Measurements from ENCODE around the gene ZP1. TPM values are rescaled to one million over a fixed set of nuclear protein-coding genes. Genes with fewer than 3 reads are reported as not detected.

Gene ZP1
- total and polyA plus RNA-seq, 10 of the 15 experiments (the other 5 are each of a cell fraction or from before 2014, with no cell fraction given), result not detected

DNA sequence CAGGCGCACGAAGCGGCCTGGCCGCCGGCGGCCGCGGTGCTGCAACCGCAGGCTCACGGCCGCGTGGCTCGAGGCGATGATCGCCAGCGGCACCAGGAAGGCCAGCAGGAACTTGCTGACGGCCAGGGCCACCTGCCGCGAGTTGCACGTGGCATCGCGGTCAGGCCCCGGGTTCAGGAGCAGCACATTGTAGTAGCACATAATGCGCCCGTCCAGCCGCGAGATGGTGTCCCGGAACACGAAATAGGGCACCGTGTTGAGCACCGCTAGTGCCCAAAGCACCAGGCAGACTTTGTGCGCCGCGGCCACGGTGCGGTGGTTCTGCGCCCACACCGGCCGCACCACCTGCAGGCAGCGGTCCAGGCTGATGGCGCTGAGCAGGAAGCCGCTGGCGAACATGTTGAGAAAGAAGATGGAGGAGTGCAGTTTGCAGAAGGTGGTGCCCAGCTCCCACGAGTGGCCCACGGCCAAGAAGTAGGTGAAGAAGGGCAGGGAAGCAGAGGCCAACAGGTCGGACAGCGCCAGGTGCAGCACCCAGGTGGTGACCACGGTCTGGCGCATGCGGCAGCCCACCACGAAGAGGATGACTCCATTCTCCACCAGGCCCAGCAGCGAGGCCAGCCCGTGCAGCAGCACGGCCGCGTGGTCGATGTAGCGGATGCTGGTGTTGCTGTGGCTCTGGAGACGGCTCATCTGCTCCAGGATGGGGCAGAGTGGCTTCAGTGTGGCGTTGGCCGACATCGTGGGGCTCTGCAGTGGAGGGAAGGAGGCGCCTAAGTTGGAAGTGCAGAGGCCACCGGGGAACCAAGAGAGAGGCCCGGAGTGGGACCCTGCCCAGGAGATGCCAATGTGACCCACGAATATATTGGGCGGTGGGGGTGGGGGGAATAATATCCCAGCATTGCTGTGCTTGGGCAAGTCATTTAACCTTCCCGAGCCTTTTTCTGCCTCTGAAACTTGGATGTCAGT, 14.1 kb upstream of the ZP1 start:
- DNase-seq (ENCODE audit: low read depth, low spot score) (no peak), ATAC-seq (no peak), FAIRE-seq (no peak)
- ChIA-PET RAD21 (ENCODE audit: unreplicated experiment) (interaction anchor here (0.6 kb wide), 1 partner anchor 22 kb away, joined by 3 read pairs; no protein-coding TSS in a partner anchor), SMC1A (ENCODE audit: uncharacterized antibody, unreplicated experiment) (no interaction called here), POLR2A (no interaction called here), CTCF (no interaction called here)
- H4K20me1 ChIP-seq (ENCODE audit: control insufficient read depth, insufficient read depth), result no peaks in the 10 kb centered on the region
- no peaks in the 10 kb centered on the region for H3K9me3 ChIP-seq (replicated peaks; ENCODE audit: control insufficient read depth, insufficient read depth, low read length)
- no peaks in the 10 kb centered on the region for H3K27me3 ChIP-seq (replicated peaks in 1 of 2; ENCODE audit: control insufficient read depth in 2 of 2, insufficient read depth in 2 of 2, low read length in 1 of 2)
- no peak overlapping the region for H3K4me2 ChIP-seq (ENCODE audit: control insufficient read depth, insufficient read depth)
- H3K4me3 ChIP-seq, result no peak overlapping the region
- in situ Hi-C loops (cut with MboI) (no loop called here), intact Hi-C loops (cut with micrococcal nuclease; ENCODE audit: unreplicated experiment) (no loop called here)
- BruUV-seq (replicated peaks), result no TSS peak
- H3K36me3 ChIP-seq (ENCODE audit: control insufficient read depth in 2 of 2, insufficient read depth in 2 of 2, low read length in 1 of 2), result peaks cover 6 to 22% of the 10 kb centered on the region in 2 experiments
- H3K4me1 ChIP-seq (ENCODE audit: control insufficient read depth, insufficient read depth, low read length), result no peaks in the 10 kb centered on the region
- H2AFZ ChIP-seq (ENCODE audit: control insufficient read depth, low read depth, low read length), result no peak overlapping the region
- H3K27ac ChIP-seq (ENCODE audit: control insufficient read depth, insufficient read depth), result no peak overlapping the region
- WGBS (ENCODE audit: insufficient coverage, insufficient replicate concordance, low lambda C conversion rate, missing lambda C conversion rate), result 99% methylated on average over 67 of the region's 68 CpGs
- H3K9ac ChIP-seq (ENCODE audit: control insufficient read depth, insufficient read depth, low read length), result no peak overlapping the region
- H3K79me2 ChIP-seq (ENCODE audit: control insufficient read depth, insufficient read depth, low read length), result no peaks in the 10 kb centered on the region
- TF ChIP-seq, protein P1, sequence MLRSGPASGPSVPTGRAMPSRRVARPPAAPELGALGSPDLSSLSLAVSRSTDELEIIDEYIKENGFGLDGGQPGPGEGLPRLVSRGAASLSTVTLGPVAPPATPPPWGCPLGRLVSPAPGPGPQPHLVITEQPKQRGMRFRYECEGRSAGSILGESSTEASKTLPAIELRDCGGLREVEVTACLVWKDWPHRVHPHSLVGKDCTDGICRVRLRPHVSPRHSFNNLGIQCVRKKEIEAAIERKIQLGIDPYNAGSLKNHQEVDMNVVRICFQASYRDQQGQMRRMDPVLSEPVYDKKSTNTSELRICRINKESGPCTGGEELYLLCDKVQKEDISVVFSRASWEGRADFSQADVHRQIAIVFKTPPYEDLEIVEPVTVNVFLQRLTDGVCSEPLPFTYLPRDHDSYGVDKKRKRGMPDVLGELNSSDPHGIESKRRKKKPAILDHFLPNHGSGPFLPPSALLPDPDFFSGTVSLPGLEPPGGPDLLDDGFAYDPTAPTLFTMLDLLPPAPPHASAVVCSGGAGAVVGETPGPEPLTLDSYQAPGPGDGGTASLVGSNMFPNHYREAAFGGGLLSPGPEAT (IDR thresholded peaks at IDR 0.05; ENCODE audit: low read depth), result no peak
- no peak for TF ChIP-seq KLF5 (IDR thresholded peaks at IDR 0.05; ENCODE audit: partially characterized antibody)
- no peak for TF ChIP-seq NR2C2 (IDR thresholded peaks at IDR 0.05; ENCODE audit: borderline replicate concordance, control insufficient read depth, insufficient read length, low read depth)
- no peak for TF ChIP-seq GATAD2B (conservative IDR thresholded peaks at IDR 0.05; ENCODE audit: low read depth)
- TF ChIP-seq ZZZ3 (IDR thresholded peaks at IDR 0.05; ENCODE audit: control insufficient read depth, insufficient read length, low read depth), result no peak
- TF ChIP-seq, protein P2, sequence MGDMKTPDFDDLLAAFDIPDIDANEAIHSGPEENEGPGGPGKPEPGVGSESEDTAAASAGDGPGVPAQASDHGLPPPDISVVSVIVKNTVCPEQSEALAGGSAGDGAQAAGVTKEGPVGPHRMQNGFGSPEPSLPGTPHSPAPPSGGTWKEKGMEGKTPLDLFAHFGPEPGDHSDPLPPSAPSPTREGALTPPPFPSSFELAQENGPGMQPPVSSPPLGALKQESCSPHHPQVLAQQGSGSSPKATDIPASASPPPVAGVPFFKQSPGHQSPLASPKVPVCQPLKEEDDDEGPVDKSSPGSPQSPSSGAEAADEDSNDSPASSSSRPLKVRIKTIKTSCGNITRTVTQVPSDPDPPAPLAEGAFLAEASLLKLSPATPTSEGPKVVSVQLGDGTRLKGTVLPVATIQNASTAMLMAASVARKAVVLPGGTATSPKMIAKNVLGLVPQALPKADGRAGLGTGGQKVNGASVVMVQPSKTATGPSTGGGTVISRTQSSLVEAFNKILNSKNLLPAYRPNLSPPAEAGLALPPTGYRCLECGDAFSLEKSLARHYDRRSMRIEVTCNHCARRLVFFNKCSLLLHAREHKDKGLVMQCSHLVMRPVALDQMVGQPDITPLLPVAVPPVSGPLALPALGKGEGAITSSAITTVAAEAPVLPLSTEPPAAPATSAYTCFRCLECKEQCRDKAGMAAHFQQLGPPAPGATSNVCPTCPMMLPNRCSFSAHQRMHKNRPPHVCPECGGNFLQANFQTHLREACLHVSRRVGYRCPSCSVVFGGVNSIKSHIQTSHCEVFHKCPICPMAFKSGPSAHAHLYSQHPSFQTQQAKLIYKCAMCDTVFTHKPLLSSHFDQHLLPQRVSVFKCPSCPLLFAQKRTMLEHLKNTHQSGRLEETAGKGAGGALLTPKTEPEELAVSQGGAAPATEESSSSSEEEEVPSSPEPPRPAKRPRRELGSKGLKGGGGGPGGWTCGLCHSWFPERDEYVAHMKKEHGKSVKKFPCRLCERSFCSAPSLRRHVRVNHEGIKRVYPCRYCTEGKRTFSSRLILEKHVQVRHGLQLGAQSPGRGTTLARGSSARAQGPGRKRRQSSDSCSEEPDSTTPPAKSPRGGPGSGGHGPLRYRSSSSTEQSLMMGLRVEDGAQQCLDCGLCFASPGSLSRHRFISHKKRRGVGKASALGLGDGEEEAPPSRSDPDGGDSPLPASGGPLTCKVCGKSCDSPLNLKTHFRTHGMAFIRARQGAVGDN (IDR thresholded peaks at IDR 0.05), result no peak
- TF ChIP-seq EP300 (IDR thresholded peaks at IDR 0.05; ENCODE audit: borderline replicate concordance in 1 of 2, control insufficient read depth in 1 of 2, low read depth in 2 of 2, low read length in 2 of 2), result no peak
- TF ChIP-seq BCL11A (IDR thresholded peaks at IDR 0.05; ENCODE audit: low read depth, low read length), result no peak
- TF ChIP-seq GABPA (IDR thresholded peaks at IDR 0.05; ENCODE audit: low read depth), result no peak
- no peak for TF ChIP-seq MYC (IDR thresholded peaks at IDR 0.05; ENCODE audit: insufficient read depth, insufficient read length, insufficient replicate concordance, low read length, severe bottlenecking)
- TF ChIP-seq, protein P3, sequence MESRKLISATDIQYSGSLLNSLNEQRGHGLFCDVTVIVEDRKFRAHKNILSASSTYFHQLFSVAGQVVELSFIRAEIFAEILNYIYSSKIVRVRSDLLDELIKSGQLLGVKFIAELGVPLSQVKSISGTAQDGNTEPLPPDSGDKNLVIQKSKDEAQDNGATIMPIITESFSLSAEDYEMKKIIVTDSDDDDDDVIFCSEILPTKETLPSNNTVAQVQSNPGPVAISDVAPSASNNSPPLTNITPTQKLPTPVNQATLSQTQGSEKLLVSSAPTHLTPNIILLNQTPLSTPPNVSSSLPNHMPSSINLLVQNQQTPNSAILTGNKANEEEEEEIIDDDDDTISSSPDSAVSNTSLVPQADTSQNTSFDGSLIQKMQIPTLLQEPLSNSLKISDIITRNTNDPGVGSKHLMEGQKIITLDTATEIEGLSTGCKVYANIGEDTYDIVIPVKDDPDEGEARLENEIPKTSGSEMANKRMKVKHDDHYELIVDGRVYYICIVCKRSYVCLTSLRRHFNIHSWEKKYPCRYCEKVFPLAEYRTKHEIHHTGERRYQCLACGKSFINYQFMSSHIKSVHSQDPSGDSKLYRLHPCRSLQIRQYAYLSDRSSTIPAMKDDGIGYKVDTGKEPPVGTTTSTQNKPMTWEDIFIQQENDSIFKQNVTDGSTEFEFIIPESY (IDR thresholded peaks at IDR 0.05), result no peak
- TF ChIP-seq, protein P4, sequence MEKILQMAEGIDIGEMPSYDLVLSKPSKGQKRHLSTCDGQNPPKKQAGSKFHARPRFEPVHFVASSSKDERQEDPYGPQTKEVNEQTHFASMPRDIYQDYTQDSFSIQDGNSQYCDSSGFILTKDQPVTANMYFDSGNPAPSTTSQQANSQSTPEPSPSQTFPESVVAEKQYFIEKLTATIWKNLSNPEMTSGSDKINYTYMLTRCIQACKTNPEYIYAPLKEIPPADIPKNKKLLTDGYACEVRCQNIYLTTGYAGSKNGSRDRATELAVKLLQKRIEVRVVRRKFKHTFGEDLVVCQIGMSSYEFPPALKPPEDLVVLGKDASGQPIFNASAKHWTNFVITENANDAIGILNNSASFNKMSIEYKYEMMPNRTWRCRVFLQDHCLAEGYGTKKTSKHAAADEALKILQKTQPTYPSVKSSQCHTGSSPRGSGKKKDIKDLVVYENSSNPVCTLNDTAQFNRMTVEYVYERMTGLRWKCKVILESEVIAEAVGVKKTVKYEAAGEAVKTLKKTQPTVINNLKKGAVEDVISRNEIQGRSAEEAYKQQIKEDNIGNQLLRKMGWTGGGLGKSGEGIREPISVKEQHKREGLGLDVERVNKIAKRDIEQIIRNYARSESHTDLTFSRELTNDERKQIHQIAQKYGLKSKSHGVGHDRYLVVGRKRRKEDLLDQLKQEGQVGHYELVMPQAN (conservative IDR thresholded peaks at IDR 0.05), result no peak
